ENCODE data around the gene P3H2. TPM values are rescaled to one million over a fixed set of nuclear protein-coding genes. Genes with fewer than 3 reads are reported as not detected.

The P3H2 gene
- total and polyA plus RNA-seq, 9 of the 15 experiments (the other 6 are each of a cell fraction or from before 2014, with no cell fraction given), result 0.04 to 0.26 (median 0.22) TPM; not detected in 6

DNA sequence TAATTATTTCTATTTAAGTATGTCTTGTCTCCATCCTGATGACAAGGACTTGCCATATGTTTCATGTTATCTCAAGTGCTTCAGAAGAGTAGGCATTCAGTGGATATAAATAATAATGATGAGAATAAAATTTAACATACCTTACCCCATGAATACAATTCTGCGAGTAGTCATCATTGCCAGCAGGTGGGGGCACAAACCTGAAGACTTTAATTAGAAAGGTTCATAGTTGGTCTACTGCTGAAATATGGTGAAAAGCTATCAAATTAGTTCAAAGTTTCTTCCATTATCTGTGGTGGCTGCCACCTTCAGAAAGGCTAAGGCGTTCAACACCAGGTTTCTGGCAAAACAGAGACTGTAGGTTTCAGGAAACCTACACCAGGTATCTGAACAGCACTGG, 100.9 kb downstream of the P3H2 start:
- Histone ChIP-seq H3K36me3 (ENCODE audit: control insufficient read depth, insufficient read depth, low read length) (no peaks in the 10 kb centered on the region), H3K27ac (ENCODE audit: extremely low read depth, low read depth, low read length) (no peak overlapping the region), H2AFZ (ENCODE audit: low read depth, low read length) (no peak overlapping the region), H3K9me1 (ENCODE audit: control insufficient read depth, insufficient read depth, low read length) (no peaks in the 10 kb centered on the region), H3K4me1 (replicated peaks in 1 of 2; ENCODE audit: control insufficient read depth in 2 of 2, insufficient read depth in 2 of 2, low read length in 2 of 2) (no peaks in the 10 kb centered on the region), H3K9me3 (replicated peaks; ENCODE audit: control insufficient read depth, insufficient read depth, low read depth, low read length) (no peaks in the 10 kb centered on the region), H3K4me2 (ENCODE audit: insufficient read depth, low read length) (no peak overlapping the region), H3K27me3 (ENCODE audit: control insufficient read depth in 2 of 2, insufficient read depth in 2 of 2, low read length in 2 of 2) (no peaks in the 10 kb centered on the region), H4K20me1 (replicated peaks; ENCODE audit: control insufficient read depth, insufficient read depth, low read length) (no peaks in the 10 kb centered on the region), H3K9ac (ENCODE audit: insufficient read depth in 1 of 2, low read depth in 2 of 2, low read length in 2 of 2) (no peak overlapping the region), H3K79me2 (ENCODE audit: control insufficient read depth, insufficient read depth, low read length) (no peaks in the 10 kb centered on the region), H3K4me3 (no peak overlapping the region)
- POLR2A ChIA-PET, result no interaction called here
- no CpG with 5 or more reads among the region's 2 CpGs for WGBS (ENCODE audit: insufficient coverage, low coverage, missing lambda C conversion rate)
- TF ChIP-seq NCOA4 (IDR thresholded peaks at IDR 0.05; ENCODE audit: partially characterized antibody), result no peak
- no peak for TF ChIP-seq ZNF408 (CRISPR knock-in tag; IDR thresholded peaks at IDR 0.05; ENCODE audit: low read depth)
- TF ChIP-seq KLF1 (tag; IDR thresholded peaks at IDR 0.05), result no peak
- no peak for TF ChIP-seq NR2C1 (IDR thresholded peaks at IDR 0.05)
- no peak for TF ChIP-seq NR2C1 (tag; IDR thresholded peaks at IDR 0.05)
- CTCF ChIA-PET (ENCODE audit: low intra/inter-chr PET ratio), result no interaction called here
- ATAC-seq (no peak), DNase-seq (ENCODE audit: extremely low read depth in 1 of 4, low spot score in 3 of 4) (no peak), FAIRE-seq (no peak)
- in situ Hi-C loops (cut with MboI), result no loop called here
- BruUV-seq (replicated peaks), result no TSS peak
- intact Hi-C loops (cut with micrococcal nuclease), result no loop called here

DNA sequence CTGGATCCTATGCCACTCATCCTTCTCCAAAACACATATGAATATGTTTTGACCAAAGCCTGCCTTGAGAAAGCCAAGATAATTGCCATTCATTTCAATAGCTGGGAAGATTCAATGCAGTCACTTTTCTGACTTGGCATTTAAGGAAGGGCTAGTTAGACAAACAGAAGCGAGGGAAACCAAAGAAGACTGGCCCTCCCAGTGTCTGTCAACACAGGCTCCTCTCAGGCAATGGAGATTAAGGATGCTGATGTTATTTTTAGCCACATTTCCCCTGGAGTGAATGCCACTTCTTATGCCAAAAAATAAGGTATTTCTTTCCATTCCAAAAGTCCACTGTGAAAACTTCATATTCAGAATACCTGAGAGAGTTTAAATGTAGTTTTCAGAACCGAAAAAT, 101.7 kb downstream of the P3H2 start:
- POLR2A ChIA-PET, result no interaction called here
- in situ Hi-C loops (cut with MboI) (no loop called here), intact Hi-C loops (cut with micrococcal nuclease) (no loop called here)
- no peaks in the 10 kb centered on the region for H3K79me2 ChIP-seq (ENCODE audit: control insufficient read depth, insufficient read depth, low read length)
- no peak overlapping the region for H3K9ac ChIP-seq (ENCODE audit: insufficient read depth in 1 of 2, low read depth in 2 of 2, low read length in 2 of 2)
- H3K27me3 ChIP-seq (ENCODE audit: control insufficient read depth in 2 of 2, insufficient read depth in 2 of 2, low read length in 2 of 2), result no peaks in the 10 kb centered on the region
- no peak overlapping the region for H3K4me2 ChIP-seq (ENCODE audit: insufficient read depth, low read length)
- H3K9me1 ChIP-seq (ENCODE audit: control insufficient read depth, insufficient read depth, low read length), result no peaks in the 10 kb centered on the region
- no peaks in the 10 kb centered on the region for H3K4me1 ChIP-seq (replicated peaks in 1 of 2; ENCODE audit: control insufficient read depth in 2 of 2, insufficient read depth in 2 of 2, low read length in 2 of 2)
- FAIRE-seq (no peak), ATAC-seq (no peak), DNase-seq (ENCODE audit: extremely low read depth in 1 of 4, low spot score in 3 of 4) (no peak)
- H3K27ac ChIP-seq (ENCODE audit: extremely low read depth, low read depth, low read length), result no peak overlapping the region
- CTCF ChIA-PET (ENCODE audit: low intra/inter-chr PET ratio), result no interaction called here
- WGBS (ENCODE audit: insufficient coverage, low coverage, missing lambda C conversion rate), result 0% methylated on average over 2 of the region's 2 CpGs
- no peaks in the 10 kb centered on the region for H4K20me1 ChIP-seq (replicated peaks; ENCODE audit: control insufficient read depth, insufficient read depth, low read length)
- H3K9me3 ChIP-seq (replicated peaks; ENCODE audit: control insufficient read depth, insufficient read depth, low read depth, low read length), result no peaks in the 10 kb centered on the region
- H3K36me3 ChIP-seq (ENCODE audit: control insufficient read depth, insufficient read depth, low read length), result no peaks in the 10 kb centered on the region
- no peak overlapping the region for H3K4me3 ChIP-seq
- no peak overlapping the region for H2AFZ ChIP-seq (ENCODE audit: low read depth, low read length)
- BruUV-seq (replicated peaks), result no TSS peak
- TF ChIP-seq ZNF224 (CRISPR knock-in tag; IDR thresholded peaks at IDR 0.05) (no peak), TARDBP (IDR thresholded peaks at IDR 0.05) (no peak), HSF4 (CRISPR knock-in tag; IDR thresholded peaks at IDR 0.05; ENCODE audit: borderline replicate concordance) (no peak), KDM2B (CRISPR knock-in tag; IDR thresholded peaks at IDR 0.05) (no peak), TCF7 (IDR thresholded peaks at IDR 0.05; ENCODE audit: borderline replicate concordance) (no peak), MCM7 (IDR thresholded peaks at IDR 0.05) (no peak), RFX1 (IDR thresholded peaks at IDR 0.05) (no peak), TAF15 (IDR thresholded peaks at IDR 0.05; ENCODE audit: low read depth, low read length) (no peak)
- TF ChIP-seq, protein P1, sequence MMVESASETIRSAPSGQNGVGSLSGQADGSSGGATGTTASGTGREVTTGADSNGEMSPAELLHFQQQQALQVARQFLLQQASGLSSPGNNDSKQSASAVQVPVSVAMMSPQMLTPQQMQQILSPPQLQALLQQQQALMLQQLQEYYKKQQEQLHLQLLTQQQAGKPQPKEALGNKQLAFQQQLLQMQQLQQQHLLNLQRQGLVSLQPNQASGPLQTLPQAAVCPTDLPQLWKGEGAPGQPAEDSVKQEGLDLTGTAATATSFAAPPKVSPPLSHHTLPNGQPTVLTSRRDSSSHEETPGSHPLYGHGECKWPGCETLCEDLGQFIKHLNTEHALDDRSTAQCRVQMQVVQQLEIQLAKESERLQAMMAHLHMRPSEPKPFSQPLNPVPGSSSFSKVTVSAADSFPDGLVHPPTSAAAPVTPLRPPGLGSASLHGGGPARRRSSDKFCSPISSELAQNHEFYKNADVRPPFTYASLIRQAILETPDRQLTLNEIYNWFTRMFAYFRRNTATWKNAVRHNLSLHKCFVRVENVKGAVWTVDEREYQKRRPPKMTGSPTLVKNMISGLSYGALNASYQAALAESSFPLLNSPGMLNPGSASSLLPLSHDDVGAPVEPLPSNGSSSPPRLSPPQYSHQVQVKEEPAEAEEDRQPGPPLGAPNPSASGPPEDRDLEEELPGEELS (CRISPR knock-in tag; IDR thresholded peaks at IDR 0.05; ENCODE audit: borderline replicate concordance), result no peak
- TF ChIP-seq, protein P2, sequence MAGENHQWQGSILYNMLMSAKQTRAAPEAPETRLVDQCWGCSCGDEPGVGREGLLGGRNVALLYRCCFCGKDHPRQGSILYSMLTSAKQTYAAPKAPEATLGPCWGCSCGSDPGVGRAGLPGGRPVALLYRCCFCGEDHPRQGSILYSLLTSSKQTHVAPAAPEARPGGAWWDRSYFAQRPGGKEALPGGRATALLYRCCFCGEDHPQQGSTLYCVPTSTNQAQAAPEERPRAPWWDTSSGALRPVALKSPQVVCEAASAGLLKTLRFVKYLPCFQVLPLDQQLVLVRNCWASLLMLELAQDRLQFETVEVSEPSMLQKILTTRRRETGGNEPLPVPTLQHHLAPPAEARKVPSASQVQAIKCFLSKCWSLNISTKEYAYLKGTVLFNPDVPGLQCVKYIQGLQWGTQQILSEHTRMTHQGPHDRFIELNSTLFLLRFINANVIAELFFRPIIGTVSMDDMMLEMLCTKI (IDR thresholded peaks at IDR 0.05; ENCODE audit: partially characterized antibody), result no peak
